ENCODE results near the gene TTLL11. TPM values are rescaled to one million over a fixed set of nuclear protein-coding genes. Genes with fewer than 3 reads are reported as not detected.

Gene TTLL11
- total RNA-seq, 1 experiment from 2014 or later, result 1.5 TPM

DNA sequence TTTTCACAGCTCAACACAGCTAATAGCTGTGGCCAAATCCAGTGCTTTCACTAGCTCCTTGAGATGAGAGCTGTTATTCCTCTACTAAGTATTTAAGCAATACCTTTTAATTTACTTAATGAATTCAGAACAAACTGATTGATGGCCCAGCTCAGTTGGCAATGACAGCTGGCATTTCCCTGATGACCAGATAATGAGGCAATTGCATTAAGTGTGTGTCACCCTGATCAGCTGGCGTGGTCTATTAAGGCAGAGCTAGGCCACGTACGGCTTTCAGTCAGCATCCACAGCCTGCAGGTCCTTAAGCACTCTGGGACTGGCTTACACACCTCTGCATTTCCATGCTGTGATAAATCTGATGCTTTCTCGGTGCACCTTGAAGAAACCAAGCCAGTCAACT lies 34.4 kb downstream of the TTLL11 start:
- no peak overlapping the region for H3K14ac ChIP-seq (ENCODE audit: insufficient read depth, low read length)
- H3K4ac ChIP-seq (ENCODE audit: low read depth, low read length), result no peak overlapping the region
- H2BK120ac ChIP-seq (ENCODE audit: low read depth, low read length, poor library complexity, severe bottlenecking), result no peak overlapping the region
- H3K79me2 ChIP-seq (ENCODE audit: insufficient read depth, low read length), result no peaks in the 10 kb centered on the region
- no peaks in the 10 kb centered on the region for H3K4me1 ChIP-seq (ENCODE audit: insufficient read depth, low read length)
- H4K8ac ChIP-seq (replicated peaks; ENCODE audit: insufficient read length, low read depth, low read length), result no peak overlapping the region
- H3K56ac ChIP-seq (ENCODE audit: insufficient read length, low read depth, low read length), result no peak overlapping the region
- no peaks in the 10 kb centered on the region for H3K79me1 ChIP-seq (ENCODE audit: insufficient read depth, low read depth, low read length, poor library complexity, severe bottlenecking)
- H2AK5ac ChIP-seq (ENCODE audit: insufficient read length, low read length), result no peak overlapping the region
- no peak overlapping the region for H2BK12ac ChIP-seq (ENCODE audit: insufficient read length, low read depth, low read length)
- Mint-ChIP-seq H3K9me3 (no peaks in the 10 kb centered on the region), H3K36me3 (ENCODE audit: insufficient read depth in 1 of 3, low read depth in 3 of 3) (no peaks in the 10 kb centered on the region), H3K27ac (no peak overlapping the region), H3K4me3 (no peak overlapping the region), H3K27me3 (ENCODE audit: low read depth) (peaks cover 12% of the 10 kb centered on the region), H3K4me1 (no peaks in the 10 kb centered on the region)
- H3K23ac ChIP-seq (ENCODE audit: insufficient read length, low read depth, low read length), result no peak overlapping the region
- no peak overlapping the region for H3K9ac ChIP-seq (ENCODE audit: extremely low read depth, insufficient read length, low read length)
- H2BK5ac ChIP-seq (ENCODE audit: insufficient read length, low read length), result no peak overlapping the region
- TF ChIP-seq, protein P1, sequence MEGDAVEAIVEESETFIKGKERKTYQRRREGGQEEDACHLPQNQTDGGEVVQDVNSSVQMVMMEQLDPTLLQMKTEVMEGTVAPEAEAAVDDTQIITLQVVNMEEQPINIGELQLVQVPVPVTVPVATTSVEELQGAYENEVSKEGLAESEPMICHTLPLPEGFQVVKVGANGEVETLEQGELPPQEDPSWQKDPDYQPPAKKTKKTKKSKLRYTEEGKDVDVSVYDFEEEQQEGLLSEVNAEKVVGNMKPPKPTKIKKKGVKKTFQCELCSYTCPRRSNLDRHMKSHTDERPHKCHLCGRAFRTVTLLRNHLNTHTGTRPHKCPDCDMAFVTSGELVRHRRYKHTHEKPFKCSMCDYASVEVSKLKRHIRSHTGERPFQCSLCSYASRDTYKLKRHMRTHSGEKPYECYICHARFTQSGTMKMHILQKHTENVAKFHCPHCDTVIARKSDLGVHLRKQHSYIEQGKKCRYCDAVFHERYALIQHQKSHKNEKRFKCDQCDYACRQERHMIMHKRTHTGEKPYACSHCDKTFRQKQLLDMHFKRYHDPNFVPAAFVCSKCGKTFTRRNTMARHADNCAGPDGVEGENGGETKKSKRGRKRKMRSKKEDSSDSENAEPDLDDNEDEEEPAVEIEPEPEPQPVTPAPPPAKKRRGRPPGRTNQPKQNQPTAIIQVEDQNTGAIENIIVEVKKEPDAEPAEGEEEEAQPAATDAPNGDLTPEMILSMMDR (conservative IDR thresholded peaks at IDR 0.05), result no peak
- no peak overlapping the region for H4K91ac ChIP-seq (ENCODE audit: insufficient read length, low read depth, low read length)
- no peak overlapping the region for H3T11ph ChIP-seq (ENCODE audit: low read length)
- H3K9me3 ChIP-seq (ENCODE audit: control insufficient read depth, low read depth, low read length), result no peaks in the 10 kb centered on the region
- no peak overlapping the region for H2BK15ac ChIP-seq (ENCODE audit: low read depth, low read length)
- H2BK20ac ChIP-seq (ENCODE audit: low read depth, low read length, poor library complexity, severe bottlenecking), result no peak overlapping the region
- H4K5ac ChIP-seq (ENCODE audit: insufficient read length, low read depth, low read length), result no peak overlapping the region
- H3K18ac ChIP-seq (ENCODE audit: insufficient read length, low read depth, low read length), result no peak overlapping the region
- no CpG with 5 or more reads among the region's 4 CpGs for WGBS (ENCODE audit: extremely low coverage, insufficient read length, low lambda C conversion rate)
- no peak overlapping the region for H3K4me2 ChIP-seq (ENCODE audit: insufficient read depth, insufficient read length, low read length)
- no peak for DNase-seq
- no peaks in the 10 kb centered on the region for H4K20me1 ChIP-seq (ENCODE audit: control insufficient read depth, insufficient read depth, insufficient read length)
- no peaks in the 10 kb centered on the region for H3K27me3 ChIP-seq (ENCODE audit: insufficient read depth, low read length)
- H3K23me2 ChIP-seq (ENCODE audit: insufficient read length, low read depth, low read length, poor library complexity, severe bottlenecking), result no peaks in the 10 kb centered on the region
- no peak overlapping the region for H3K27ac ChIP-seq (ENCODE audit: insufficient read length, low read depth, low read length)
- H2AFZ ChIP-seq (ENCODE audit: low read length), result no peak overlapping the region

Measured in H9 (cell line).